DOHH2 (cell line): Measurements from ENCODE around the gene NABP1.

Experiments
- EZH2phosphoT487 ChIP-seq: fragments of 200-600 bp; sonication (generic); IDR thresholded peaks from 2 replicates; pipeline ENCODE4 v1.6.1; 2017; ENCODE audit warnings: borderline replicate concordance, mild to moderate bottlenecking, antibody characterized with exemption, low read length, moderate library complexity, mixed read lengths
- TF ChIP-seq, protein P1 (sequence below): fragments of 200-600 bp; sonication (generic); IDR thresholded peaks from one replicate; pipeline ENCODE4 v1.5.1; 2014; ENCODE audit warnings: antibody characterized with exemption, mild to moderate bottlenecking, low read depth, low read length; ENCODE audit not compliant: poor library complexity, severe bottlenecking

DNA sequence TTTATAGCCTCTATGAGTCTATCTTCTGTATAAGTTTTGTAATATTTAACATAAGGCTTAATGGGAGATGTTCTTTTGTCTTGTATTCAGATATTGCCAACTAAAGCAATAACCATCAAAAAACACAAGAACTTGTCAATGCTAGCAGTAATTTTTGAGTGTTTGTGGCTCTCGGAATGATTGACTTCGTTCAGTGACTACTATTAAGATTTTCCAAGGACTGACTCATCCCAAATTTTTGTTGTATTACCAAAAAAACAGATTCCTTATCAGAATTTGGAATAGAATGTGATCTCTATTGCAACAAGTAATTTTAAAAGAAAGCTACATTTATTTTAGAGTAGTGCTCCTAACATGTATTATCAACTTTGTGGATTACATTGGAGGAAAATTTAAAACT is 8.1 kb downstream of the NABP1 start:
- TF ChIP-seq, protein P1, sequence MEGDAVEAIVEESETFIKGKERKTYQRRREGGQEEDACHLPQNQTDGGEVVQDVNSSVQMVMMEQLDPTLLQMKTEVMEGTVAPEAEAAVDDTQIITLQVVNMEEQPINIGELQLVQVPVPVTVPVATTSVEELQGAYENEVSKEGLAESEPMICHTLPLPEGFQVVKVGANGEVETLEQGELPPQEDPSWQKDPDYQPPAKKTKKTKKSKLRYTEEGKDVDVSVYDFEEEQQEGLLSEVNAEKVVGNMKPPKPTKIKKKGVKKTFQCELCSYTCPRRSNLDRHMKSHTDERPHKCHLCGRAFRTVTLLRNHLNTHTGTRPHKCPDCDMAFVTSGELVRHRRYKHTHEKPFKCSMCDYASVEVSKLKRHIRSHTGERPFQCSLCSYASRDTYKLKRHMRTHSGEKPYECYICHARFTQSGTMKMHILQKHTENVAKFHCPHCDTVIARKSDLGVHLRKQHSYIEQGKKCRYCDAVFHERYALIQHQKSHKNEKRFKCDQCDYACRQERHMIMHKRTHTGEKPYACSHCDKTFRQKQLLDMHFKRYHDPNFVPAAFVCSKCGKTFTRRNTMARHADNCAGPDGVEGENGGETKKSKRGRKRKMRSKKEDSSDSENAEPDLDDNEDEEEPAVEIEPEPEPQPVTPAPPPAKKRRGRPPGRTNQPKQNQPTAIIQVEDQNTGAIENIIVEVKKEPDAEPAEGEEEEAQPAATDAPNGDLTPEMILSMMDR, result no peak
- TF ChIP-seq EZH2phosphoT487, result no peak
